Stimulated activated effector memory CD8-positive, alpha-beta T cell treated with anti-CD3 and anti-CD28 coated beads, Interleukin-12 subunit alpha, Interleukin-12 subunit beta, amount 100 ng/mL, for 72 hours (primary cell): Measurements from ENCODE around the gene IRF1.

Experiments used
- ATAC-seq: fragments of 150-1000 bp; cut with Tn5 transposase; 2 replicates; pipeline ENCODE4 v1.10.0; 2021
- DNase-seq, 2 donors: peaks; one replicate each; pipeline ENCODE4 v3.0.0; 2021 to 2022; ENCODE audit warnings: low spot score in 2 of 2
- H3K27ac Mint-ChIP-seq: one replicate; pipeline ENCODE4 v1.8.0; 2022; ENCODE audit warnings: mild to moderate bottlenecking, mixed read lengths
- H3K36me3 Mint-ChIP-seq: one replicate; pipeline ENCODE4 v1.8.0; 2022; ENCODE audit warnings: mild to moderate bottlenecking, mixed read lengths
- H3K4me1 Mint-ChIP-seq: one replicate; pipeline ENCODE4 v1.8.0; 2022; ENCODE audit warnings: mixed read lengths
- H3K4me3 Mint-ChIP-seq: one replicate; pipeline ENCODE4 v1.8.0; 2022; ENCODE audit warnings: mild to moderate bottlenecking, mixed read lengths
- H3K9me3 Mint-ChIP-seq: one replicate; pipeline ENCODE4 v1.8.0; 2022; ENCODE audit warnings: mixed read lengths

The IRF1 gene

DNA sequence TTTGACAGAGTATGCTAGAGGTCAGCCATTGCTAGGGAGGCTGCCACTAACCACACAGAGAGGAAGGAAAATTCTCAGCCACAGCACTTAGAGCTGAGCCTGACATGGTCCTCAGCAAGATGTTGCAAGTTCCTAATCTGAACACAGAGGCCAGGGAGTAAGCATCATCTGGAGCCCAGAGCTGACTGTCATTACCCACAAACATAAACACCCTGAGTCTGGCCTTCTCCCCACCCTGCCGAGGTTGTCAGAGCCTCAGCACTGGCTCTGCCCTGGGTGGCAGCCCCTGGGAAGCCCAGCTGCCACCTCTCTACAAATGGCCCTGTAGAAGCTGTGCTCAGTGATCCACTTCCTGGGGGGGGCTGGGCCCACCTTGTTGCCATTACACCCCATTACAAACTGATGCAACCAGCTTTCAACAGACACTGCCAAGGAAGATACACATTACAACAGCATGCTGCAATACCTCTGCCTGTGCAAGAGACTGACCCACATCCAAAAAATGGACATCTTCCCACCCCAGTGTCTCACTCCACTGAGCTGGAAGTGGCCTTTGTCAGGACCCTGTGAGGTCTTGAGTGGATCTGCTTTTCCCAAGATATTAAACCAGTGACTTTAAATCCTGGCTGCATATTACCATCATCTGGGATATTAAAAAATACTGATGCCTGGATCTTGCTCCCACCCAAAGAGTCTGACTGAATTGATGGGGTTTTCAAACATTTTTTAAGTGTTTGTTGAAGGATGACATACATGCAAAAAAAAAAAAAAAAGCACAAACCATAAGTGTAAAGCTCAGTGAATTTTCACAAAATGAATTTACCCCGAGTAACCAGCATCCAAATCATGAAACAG lies 33.0 kb downstream of the IRF1 start:
- peaks cover 96% of the 10 kb centered on the region for H3K4me1 Mint-ChIP-seq
- peak overlapping the region; percentile 96 for H3K27ac Mint-ChIP-seq
- H3K4me3 Mint-ChIP-seq, result peak overlapping the region; percentile 69
- H3K36me3 Mint-ChIP-seq, result peaks cover 38% of the 10 kb centered on the region
- peak in 1 of 2 donors; percentile 73 for DNase-seq
- ATAC-seq, result peak; percentile 68
- H3K9me3 Mint-ChIP-seq, result no peaks in the 10 kb centered on the region

GRCh38 chr5:132456987-132457361 lies 33.6 kb downstream of the IRF1 start:
- ATAC-seq (peak; percentile 42), DNase-seq (no peak)
- peak overlapping the region; percentile 69 for H3K4me3 Mint-ChIP-seq
- H3K9me3 Mint-ChIP-seq, result no peaks in the 10 kb centered on the region
- H3K36me3 Mint-ChIP-seq, result peaks cover 39% of the 10 kb centered on the region
- H3K27ac Mint-ChIP-seq, result peak overlapping the region; percentile 96
- peaks cover 96% of the 10 kb centered on the region for H3K4me1 Mint-ChIP-seq

DNA sequence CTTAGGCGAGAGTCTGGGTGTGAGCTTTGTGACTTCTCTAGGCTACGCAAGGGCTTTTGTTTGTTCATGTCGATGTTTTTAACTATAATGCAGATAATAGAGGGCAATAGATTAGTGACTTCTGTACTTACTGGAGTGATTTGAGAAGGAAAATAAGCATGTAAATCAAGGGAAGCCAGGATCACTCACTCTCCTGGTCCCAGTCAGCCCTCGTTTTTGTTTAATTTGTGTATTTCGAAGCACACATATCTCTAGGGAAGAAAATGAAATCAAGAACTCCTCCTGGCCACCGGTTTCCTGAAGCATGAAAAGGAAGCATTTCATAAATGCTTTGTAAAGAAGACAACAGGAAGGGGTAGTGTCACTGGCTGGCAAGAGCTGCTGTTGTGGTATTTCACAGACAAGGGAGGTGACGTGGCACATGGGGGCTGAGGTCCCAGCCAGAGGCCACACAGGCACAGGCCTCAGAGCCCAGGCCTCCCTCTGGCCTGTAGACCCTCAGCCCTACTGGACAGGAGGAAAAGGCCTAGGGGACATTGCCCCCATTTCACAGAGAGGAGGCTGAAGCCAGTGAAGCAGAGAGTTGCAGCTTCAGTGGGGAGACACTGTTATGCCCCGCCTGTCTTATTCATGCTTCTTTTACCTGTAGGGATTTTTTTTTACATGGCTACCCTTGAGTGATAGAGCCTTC lies 34.1 kb downstream of the IRF1 start:
- no peaks in the 10 kb centered on the region for H3K9me3 Mint-ChIP-seq
- peak; percentile 49 to 78 for DNase-seq
- peak; percentile 88 for ATAC-seq
- H3K4me1 Mint-ChIP-seq, result peaks cover 92% of the 10 kb centered on the region
- H3K4me3 Mint-ChIP-seq, result peak overlapping the region; percentile 69
- peak overlapping the region; percentile 96 for H3K27ac Mint-ChIP-seq
- H3K36me3 Mint-ChIP-seq, result peaks cover 39% of the 10 kb centered on the region

DNA sequence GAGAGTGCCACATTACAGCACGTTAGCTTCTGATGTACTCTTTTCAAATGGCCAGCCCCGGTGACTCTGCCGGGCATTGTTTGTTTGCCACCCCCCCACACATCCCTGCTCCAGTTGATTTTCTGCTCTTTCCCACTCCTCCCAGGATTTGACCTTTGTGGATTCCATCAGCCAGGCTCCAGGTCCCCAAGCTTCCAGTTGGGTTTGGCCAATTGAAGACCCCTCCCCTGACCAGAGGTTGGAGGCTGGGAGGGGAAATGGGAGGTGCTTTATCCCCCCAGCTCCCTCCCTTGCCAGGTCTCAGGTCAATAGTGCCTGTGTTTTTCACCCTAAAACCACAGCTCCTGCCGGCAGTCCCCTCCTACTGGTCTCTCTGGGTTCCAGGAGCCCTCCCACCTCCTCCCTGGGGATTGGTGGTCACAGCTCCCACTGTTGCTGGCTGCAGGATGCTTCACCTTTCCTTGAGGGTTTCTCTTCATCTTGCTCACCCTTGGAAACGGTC lies 34.9 kb downstream of the IRF1 start:
- H3K4me3 Mint-ChIP-seq, result peak overlapping the region; percentile 69
- no peaks in the 10 kb centered on the region for H3K9me3 Mint-ChIP-seq
- peaks cover 39% of the 10 kb centered on the region for H3K36me3 Mint-ChIP-seq
- DNase-seq (no peak), ATAC-seq (no peak)
- H3K27ac Mint-ChIP-seq, result peak overlapping the region; percentile 96
- peaks cover 85% of the 10 kb centered on the region for H3K4me1 Mint-ChIP-seq

DNA sequence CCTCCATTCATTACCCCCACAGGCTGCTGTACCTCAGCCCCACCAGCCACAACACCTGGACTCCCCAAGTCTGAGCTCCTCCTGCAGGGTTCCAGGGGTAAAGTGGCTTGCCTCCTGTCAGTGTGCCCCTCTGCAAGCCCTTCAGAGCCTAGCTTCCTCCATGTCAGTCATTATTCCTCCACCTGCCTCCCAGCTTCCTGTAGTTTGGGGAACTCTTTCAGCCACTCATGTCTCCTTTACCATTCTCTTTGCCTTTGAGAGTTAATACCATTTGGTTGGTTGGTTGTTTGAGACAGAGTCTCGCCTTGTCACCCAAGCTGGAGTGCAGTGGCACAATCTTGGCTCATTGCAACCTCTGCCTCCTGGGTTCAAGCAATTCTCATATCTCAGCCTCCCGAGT lies 36.2 kb downstream of the IRF1 start:
- H3K4me3 Mint-ChIP-seq, result no peak overlapping the region

DNA sequence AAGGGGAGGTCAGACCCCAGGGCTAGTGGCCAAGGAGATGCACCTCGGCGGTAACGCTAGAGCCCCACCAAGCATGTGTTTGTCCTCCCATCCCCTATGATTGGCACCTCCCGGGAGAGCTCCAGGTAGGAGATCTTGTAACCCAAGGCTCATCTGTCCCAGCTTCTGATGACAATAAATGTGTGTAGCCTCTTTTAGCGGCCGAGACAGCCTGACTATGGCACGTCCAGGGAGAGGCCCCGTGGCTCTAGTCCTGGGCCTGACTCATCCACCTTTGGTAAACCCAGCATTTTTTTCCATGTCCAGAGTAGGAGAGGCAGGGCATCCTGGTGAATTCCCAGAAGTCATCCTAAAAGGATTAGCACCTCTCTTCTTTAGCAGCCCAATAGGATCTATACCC lies 39.2 kb downstream of the IRF1 start:
- H3K4me1 Mint-ChIP-seq, result peaks cover 77% of the 10 kb centered on the region
- H3K9me3 Mint-ChIP-seq, result no peaks in the 10 kb centered on the region
- H3K27ac Mint-ChIP-seq, result no peak overlapping the region

More for the DNA sequence above, 36.2 kb downstream of the IRF1 start:
- Mint-ChIP-seq H3K27ac (peak overlapping the region; percentile 96), H3K4me1 (peaks cover 77% of the 10 kb centered on the region), H3K9me3 (no peaks in the 10 kb centered on the region), H3K36me3 (peaks cover 33% of the 10 kb centered on the region)
- DNase-seq (no peak), ATAC-seq (no peak)

DNA sequence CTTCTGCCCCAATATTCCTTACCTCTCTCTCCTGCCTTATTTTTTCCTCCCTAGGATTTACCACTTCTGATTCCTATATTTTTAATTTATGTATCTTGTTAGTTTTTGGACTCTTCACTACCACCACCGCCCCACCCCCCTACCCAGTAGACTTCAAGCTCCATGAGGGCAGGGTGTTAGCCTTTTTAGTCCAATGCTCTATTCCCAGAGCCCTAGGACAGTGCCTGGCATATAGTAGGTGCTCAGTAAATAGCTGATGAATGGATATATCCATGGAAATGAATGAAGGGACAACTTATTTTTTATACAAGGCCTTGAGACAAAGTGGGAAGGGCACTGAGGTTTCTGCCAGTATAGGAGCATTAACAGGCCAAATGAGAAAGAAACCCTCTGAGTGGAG lies 41.5 kb downstream of the IRF1 start:
- no peaks in the 10 kb centered on the region for H3K9me3 Mint-ChIP-seq
- H3K36me3 Mint-ChIP-seq, result peaks cover 23% of the 10 kb centered on the region
- H3K4me3 Mint-ChIP-seq, result no peak overlapping the region
- peak overlapping the region; percentile 98 for H3K27ac Mint-ChIP-seq
- no peak for ATAC-seq
- DNase-seq, result no peak
- H3K4me1 Mint-ChIP-seq, result peaks cover 77% of the 10 kb centered on the region

More for the DNA sequence above, 39.2 kb downstream of the IRF1 start:
- DNase-seq (no peak), ATAC-seq (no peak)
- H3K4me3 Mint-ChIP-seq, result no peak overlapping the region
- H3K36me3 Mint-ChIP-seq, result peaks cover 31% of the 10 kb centered on the region

- Mint-ChIP-seq H3K4me1 (peaks cover 77% of the 10 kb centered on the region), H3K27ac (peak overlapping the region; percentile 98), H3K4me3 (peak overlapping the region; percentile 30)
Observed at GRCh38 chr5:132447196-132447595, 43.4 kb downstream of the IRF1 start.

DNA sequence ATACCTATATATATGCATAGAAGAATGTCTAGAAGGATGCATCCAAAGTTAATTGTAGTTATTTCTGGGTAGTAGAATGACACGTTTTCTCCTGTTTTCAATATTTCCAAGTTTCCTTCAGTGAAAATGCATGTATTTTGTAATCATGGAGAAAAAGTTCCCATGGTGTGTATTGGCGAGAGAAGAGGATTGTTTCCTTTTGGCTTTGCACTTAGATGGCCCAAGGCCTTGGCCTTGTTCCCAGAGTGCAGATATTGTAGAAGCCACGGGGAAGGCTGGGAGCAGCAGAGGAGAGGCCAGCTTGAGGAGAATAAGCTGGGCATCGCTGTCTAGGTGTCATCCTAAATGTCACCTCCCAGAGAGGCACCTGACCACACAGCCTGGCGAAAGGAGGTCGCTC lies 44.0 kb downstream of the IRF1 start:
- ATAC-seq (no peak), DNase-seq (no peak)
- peak overlapping the region; percentile 30 for H3K4me3 Mint-ChIP-seq
- H3K36me3 Mint-ChIP-seq, result peaks cover 13% of the 10 kb centered on the region
- H3K9me3 Mint-ChIP-seq, result no peaks in the 10 kb centered on the region
- H3K4me1 Mint-ChIP-seq, result peaks cover 82% of the 10 kb centered on the region
- peak overlapping the region; percentile 98 for H3K27ac Mint-ChIP-seq

More at GRCh38 chr5:132447196-132447595, 43.4 kb downstream of the IRF1 start:
- Mint-ChIP-seq H3K9me3 (no peaks in the 10 kb centered on the region), H3K36me3 (peaks cover 13% of the 10 kb centered on the region)
- DNase-seq (no peak), ATAC-seq (peak; percentile 6)

- H3K36me3 Mint-ChIP-seq, result peaks cover 13% of the 10 kb centered on the region
Observed at GRCh38 chr5:132445930-132446329, 44.6 kb downstream of the IRF1 start.

DNA sequence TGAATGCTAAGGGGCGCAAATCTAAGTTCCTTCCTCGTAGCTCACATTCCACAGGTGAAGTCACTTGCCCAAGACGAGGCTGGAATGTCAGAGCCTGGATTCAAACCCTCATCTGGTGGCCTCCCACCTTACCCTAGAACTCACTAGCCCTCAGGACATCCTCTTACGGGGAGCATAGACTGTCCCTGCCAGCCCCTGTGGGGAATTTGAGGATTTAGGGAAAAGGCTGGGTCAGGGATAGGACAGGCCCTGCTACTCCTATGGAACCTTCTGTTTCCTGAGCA lies 45.0 kb downstream of the IRF1 start:
- Mint-ChIP-seq H3K9me3 (no peaks in the 10 kb centered on the region), H3K4me1 (peaks cover 88% of the 10 kb centered on the region), H3K27ac (peak overlapping the region; percentile 98), H3K4me3 (no peak overlapping the region), H3K36me3 (peaks cover 13% of the 10 kb centered on the region)
- ATAC-seq (no peak), DNase-seq (no peak)

More at GRCh38 chr5:132445930-132446329, 44.6 kb downstream of the IRF1 start:
- no peak for DNase-seq
- Mint-ChIP-seq H3K9me3 (no peaks in the 10 kb centered on the region), H3K27ac (peak overlapping the region; percentile 98), H3K4me3 (no peak overlapping the region), H3K4me1 (peaks cover 88% of the 10 kb centered on the region)
- ATAC-seq, result no peak

- DNase-seq (no peak), ATAC-seq (no peak)
- peak overlapping the region; percentile 98 for H3K27ac Mint-ChIP-seq
- peaks cover 89% of the 10 kb centered on the region for H3K4me1 Mint-ChIP-seq
- H3K36me3 Mint-ChIP-seq, result peaks cover 13% of the 10 kb centered on the region
- no peak overlapping the region for H3K4me3 Mint-ChIP-seq
- no peaks in the 10 kb centered on the region for H3K9me3 Mint-ChIP-seq
Observed at GRCh38 chr5:132444841-132445639, 45.5 kb downstream of the IRF1 start.

DNA sequence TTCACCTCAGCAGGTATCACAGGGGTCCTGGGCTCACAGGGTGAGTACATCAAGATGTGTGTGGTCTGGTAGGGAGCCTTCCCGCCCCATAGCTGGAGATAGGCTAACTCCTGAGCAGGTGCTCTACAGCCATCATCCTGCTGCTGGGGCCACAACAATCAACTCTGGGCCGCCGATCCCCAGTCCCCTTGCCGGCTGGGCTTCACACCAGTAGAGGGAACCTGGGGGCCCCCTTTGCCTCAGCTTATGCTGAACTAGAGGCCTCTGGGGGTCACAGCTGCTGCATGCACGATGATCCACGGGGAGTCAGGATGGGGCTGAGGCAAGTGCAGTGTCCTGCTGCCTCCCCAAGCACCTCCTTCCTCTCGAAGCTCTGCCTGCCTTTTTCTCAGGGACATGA lies 46.5 kb downstream of the IRF1 start:
- ATAC-seq (no peak), DNase-seq (no peak)
- Mint-ChIP-seq H3K4me1 (peaks cover 91% of the 10 kb centered on the region), H3K27ac (peak overlapping the region; percentile 98), H3K4me3 (no peak overlapping the region), H3K9me3 (no peaks in the 10 kb centered on the region), H3K36me3 (peaks cover 13% of the 10 kb centered on the region)

- H3K36me3 Mint-ChIP-seq, result no peaks in the 10 kb centered on the region
- peak overlapping the region; percentile 58 for H3K4me3 Mint-ChIP-seq
- no peaks in the 10 kb centered on the region for H3K9me3 Mint-ChIP-seq
Observed at GRCh38 chr5:132439521-132440089, 51.0 kb downstream of the IRF1 start.

GRCh38 chr5:132438917-132439316 lies 51.7 kb downstream of the IRF1 start:
- Mint-ChIP-seq H3K9me3 (no peaks in the 10 kb centered on the region), H3K27ac (peak overlapping the region; percentile 98), H3K36me3 (no peaks in the 10 kb centered on the region), H3K4me1 (peaks cover 86% of the 10 kb centered on the region), H3K4me3 (peak overlapping the region; percentile 58)
- DNase-seq, result no peak
- ATAC-seq, result no peak

More at GRCh38 chr5:132439521-132440089, 51.0 kb downstream of the IRF1 start:
- ATAC-seq (peak; percentile 68), DNase-seq (no peak)
- Mint-ChIP-seq H3K27ac (peak overlapping the region; percentile 98), H3K4me1 (peaks cover 86% of the 10 kb centered on the region)
